Subcutaneous abdominal adipose tissue (tissue), 5 donors: Measurements from ENCODE around the gene KLHL22.

ENCODE experiments used
- H3K27ac ChIP-seq: one replicate; pipeline ENCODE4 v1.7.0; 2013; ENCODE audit warnings: low read depth, mild to moderate bottlenecking, inconsistent platforms, low read length, moderate library complexity
- H3K27me3 ChIP-seq, 5 donors: one replicate each; pipeline ENCODE4 v1.7.0; 2013; ENCODE audit warnings: low read length in 5 of 5, inconsistent platforms in 1 of 5; ENCODE audit not compliant: control insufficient read depth in 5 of 5, insufficient read depth in 4 of 5
- H3K36me3 ChIP-seq, 5 donors: one replicate each; pipeline ENCODE4 v1.7.0; 2013; ENCODE audit warnings: low read length in 5 of 5; ENCODE audit not compliant: control insufficient read depth in 5 of 5, insufficient read depth in 5 of 5
- H3K4me1 ChIP-seq, 5 donors: one replicate each; pipeline ENCODE4 v1.7.0; 2013; ENCODE audit warnings: low read length in 5 of 5, mild to moderate bottlenecking in 3 of 5, moderate library complexity in 1 of 5; ENCODE audit not compliant: control insufficient read depth in 5 of 5, insufficient read depth in 5 of 5
- H3K4me3 ChIP-seq, 5 donors: one replicate each; pipeline ENCODE4 v1.7.0; 2013; ENCODE audit warnings: low read length in 5 of 5, low read depth in 1 of 5
- H3K9ac ChIP-seq, 5 donors: one replicate each; pipeline ENCODE4 v1.7.0; 2013; ENCODE audit warnings: low read length in 5 of 5, mild to moderate bottlenecking in 4 of 5, moderate library complexity in 3 of 5
- H3K9me3 ChIP-seq, 5 donors: one replicate each; pipeline ENCODE4 v1.7.0; 2013; ENCODE audit warnings: low read length in 5 of 5; ENCODE audit not compliant: control insufficient read depth in 5 of 5
- donor health status: healthy.
- donor health status: healthy.
- donor health status: healthy.
- donor health status: healthy.
- donor health status: healthy.

Gene KLHL22

DNA sequence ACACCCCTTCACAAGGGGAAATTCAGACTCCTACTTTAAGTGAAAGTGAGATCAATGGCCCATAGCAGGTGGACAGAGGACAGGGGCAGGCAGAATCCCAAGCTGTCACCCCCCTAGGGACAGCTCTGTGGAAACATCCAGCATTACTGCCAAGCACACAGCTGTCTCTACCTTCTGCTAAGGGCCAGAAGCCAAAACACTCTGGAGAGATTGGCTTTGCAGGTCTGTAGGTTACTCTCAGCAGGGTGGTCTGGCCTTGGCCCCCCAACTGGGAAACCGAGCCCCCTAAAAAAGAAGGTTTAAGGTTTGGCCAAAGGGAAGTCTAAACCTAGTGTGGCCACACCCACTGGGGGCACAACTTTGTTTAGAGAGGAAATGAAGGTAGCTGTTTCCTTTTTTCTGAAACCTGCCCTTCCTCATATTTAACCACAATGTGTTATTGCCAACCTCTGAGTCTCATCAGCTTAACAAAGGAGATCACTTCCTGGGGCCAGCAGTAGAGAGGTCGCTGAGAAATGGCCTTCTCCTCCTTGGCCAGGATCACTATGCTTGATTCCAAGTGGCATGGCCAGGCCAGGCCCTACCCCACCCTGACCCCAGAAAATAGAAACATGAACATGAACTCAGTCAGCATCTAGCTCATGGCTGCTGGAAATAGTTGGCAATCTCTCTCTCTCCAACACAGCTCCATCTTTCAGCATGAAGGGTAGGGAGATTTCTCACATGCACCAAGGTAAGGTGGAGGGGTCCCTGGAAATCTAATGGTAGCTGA is 32.1 kb downstream of the KLHL22 start:
- H3K27ac ChIP-seq = no peak overlapping the region
- no peaks in the 10 kb centered on the region for H3K9me3 ChIP-seq
- H3K27me3 ChIP-seq = no peaks in the 10 kb centered on the region
- peaks cover 0 to 26% (median 18%) of the 10 kb centered on the region in 5 donors for H3K4me1 ChIP-seq
- H3K4me3 ChIP-seq = no peak overlapping the region
- H3K36me3 ChIP-seq = peaks cover 0 to 44% (median 24%) of the 10 kb centered on the region in 5 donors
- no peak overlapping the region for H3K9ac ChIP-seq

GRCh38 chr22:20459862-20460261 is 35.7 kb downstream of the KLHL22 start:
- peaks cover 0 to 49% (median 26%) of the 10 kb centered on the region in 5 donors for H3K36me3 ChIP-seq
- H3K9ac ChIP-seq = no peak overlapping the region
- H3K27ac ChIP-seq = no peak overlapping the region
- H3K9me3 ChIP-seq = no peaks in the 10 kb centered on the region
- no peak overlapping the region for H3K4me3 ChIP-seq
- peaks cover 0 to 29% (median 22%) of the 10 kb centered on the region in 5 donors for H3K4me1 ChIP-seq
- no peaks in the 10 kb centered on the region for H3K27me3 ChIP-seq

- Histone ChIP-seq H3K36me3 (peaks cover 0 to 44% (median 19%) of the 10 kb centered on the region in 5 donors), H3K9ac (no peak overlapping the region), H3K9me3 (no peaks in the 10 kb centered on the region), H3K4me1 (peaks cover 0 to 28% (median 20%) of the 10 kb centered on the region in 5 donors), H3K27me3 (no peaks in the 10 kb centered on the region), H3K27ac (no peak overlapping the region), H3K4me3 (no peak overlapping the region)
Observed at GRCh38 chr22:20459152-20459542, 36.4 kb downstream of the KLHL22 start.

GRCh38 chr22:20458530-20459151 is 37.0 kb downstream of the KLHL22 start:
- H3K36me3 ChIP-seq = peaks cover 0 to 40% (median 17%) of the 10 kb centered on the region in 5 donors
- no peaks in the 10 kb centered on the region for H3K9me3 ChIP-seq
- peaks cover 0 to 24% (median 16%) of the 10 kb centered on the region in 5 donors for H3K4me1 ChIP-seq
- no peaks in the 10 kb centered on the region for H3K27me3 ChIP-seq
- no peak overlapping the region for H3K27ac ChIP-seq
- no peak overlapping the region for H3K9ac ChIP-seq
- no peak overlapping the region for H3K4me3 ChIP-seq

- H3K9me3 ChIP-seq = no peaks in the 10 kb centered on the region
- no peak overlapping the region for H3K27ac ChIP-seq
- H3K36me3 ChIP-seq = peaks cover 0 to 40% (median 17%) of the 10 kb centered on the region in 5 donors
- peaks cover 0 to 16% (median 9%) of the 10 kb centered on the region in 5 donors for H3K4me1 ChIP-seq
- H3K9ac ChIP-seq = no peak overlapping the region
- no peak overlapping the region for H3K4me3 ChIP-seq
- no peaks in the 10 kb centered on the region for H3K27me3 ChIP-seq
Observed at GRCh38 chr22:20457506-20458240, 37.9 kb downstream of the KLHL22 start.

DNA sequence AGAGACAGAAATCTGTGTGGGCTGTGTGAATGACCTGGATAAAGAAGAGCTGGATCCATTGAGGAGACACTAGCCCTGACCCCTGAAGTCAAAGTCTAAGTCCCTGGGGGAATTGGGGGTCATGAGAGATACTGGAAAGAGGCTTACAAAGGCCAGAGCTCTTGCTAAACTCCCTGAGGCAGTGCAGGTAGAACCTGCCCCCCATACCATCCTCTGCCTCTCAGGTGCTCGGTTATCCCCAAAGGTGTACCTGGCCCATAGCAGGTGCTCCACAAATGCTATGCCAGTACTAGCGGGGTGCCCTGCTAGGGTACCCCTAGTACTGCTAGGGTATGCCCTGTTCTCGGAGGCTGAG is 38.9 kb downstream of the KLHL22 start:
- Histone ChIP-seq H3K9me3 (no peaks in the 10 kb centered on the region), H3K36me3 (peaks cover 0 to 43% (median 19%) of the 10 kb centered on the region in 5 donors), H3K9ac (no peak overlapping the region), H3K4me1 (peaks cover 0 to 16% (median 9%) of the 10 kb centered on the region in 5 donors), H3K27me3 (no peaks in the 10 kb centered on the region), H3K4me3 (no peak overlapping the region), H3K27ac (no peak overlapping the region)

GRCh38 chr22:20456064-20456721 is 39.4 kb downstream of the KLHL22 start:
- peaks cover 0 to 48% (median 22%) of the 10 kb centered on the region in 5 donors for H3K36me3 ChIP-seq
- no peak overlapping the region for H3K9ac ChIP-seq
- no peak overlapping the region for H3K27ac ChIP-seq
- H3K27me3 ChIP-seq = no peaks in the 10 kb centered on the region
- H3K9me3 ChIP-seq = no peaks in the 10 kb centered on the region
- peaks cover 0 to 16% (median 9%) of the 10 kb centered on the region in 5 donors for H3K4me1 ChIP-seq
- H3K4me3 ChIP-seq = no peak overlapping the region

DNA sequence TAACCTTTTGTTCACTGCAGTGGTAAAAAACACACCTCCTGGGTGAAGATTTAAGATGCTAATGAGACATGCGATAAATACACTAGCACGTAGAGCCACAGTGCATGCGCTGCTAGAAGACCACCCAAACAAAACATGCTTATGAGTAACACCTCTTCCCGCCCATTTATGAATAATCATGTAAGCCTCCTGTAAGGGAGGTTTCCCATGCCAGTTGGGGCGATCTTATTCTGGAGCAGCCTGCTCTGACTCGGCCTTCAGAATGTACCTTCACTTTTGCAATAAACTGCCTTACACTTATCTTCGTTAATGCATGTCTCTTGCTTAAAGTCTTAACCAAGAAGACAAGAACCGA is 39.9 kb downstream of the KLHL22 start:
- Histone ChIP-seq H3K36me3 (peaks cover 0 to 53% (median 22%) of the 10 kb centered on the region in 5 donors), H3K9me3 (no peaks in the 10 kb centered on the region)

DNA sequence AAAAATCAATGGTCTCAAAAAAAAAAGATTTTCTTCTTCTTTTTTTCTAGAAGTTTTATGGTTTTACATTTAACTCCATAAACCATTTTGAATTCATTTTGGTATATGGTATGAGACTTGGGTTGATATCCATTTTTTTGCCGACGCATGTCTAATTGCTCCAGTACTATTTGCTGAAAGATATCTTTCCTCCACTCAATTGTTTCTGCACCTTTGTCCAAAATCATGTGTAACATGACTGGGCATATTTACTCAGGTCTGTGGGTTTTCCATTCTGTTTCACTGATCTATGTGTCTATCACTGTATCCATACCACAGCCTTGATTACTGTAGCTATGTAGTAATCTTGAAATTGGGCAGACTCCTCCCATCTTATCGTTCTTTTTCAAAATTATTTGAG is 42.4 kb downstream of the KLHL22 start:
- H3K9ac ChIP-seq = no peak overlapping the region
- H3K36me3 ChIP-seq = peaks cover 0 to 40% (median 18%) of the 10 kb centered on the region in 5 donors
- no peak overlapping the region for H3K4me3 ChIP-seq
- peaks cover 0 to 6% (median 2%) of the 10 kb centered on the region in 5 donors for H3K4me1 ChIP-seq
- no peaks in the 10 kb centered on the region for H3K27me3 ChIP-seq
- no peaks in the 10 kb centered on the region for H3K9me3 ChIP-seq
- no peak overlapping the region for H3K27ac ChIP-seq

More for the DNA sequence above, 39.9 kb downstream of the KLHL22 start:
- Histone ChIP-seq H3K27me3 (no peaks in the 10 kb centered on the region), H3K27ac (no peak overlapping the region), H3K9ac (no peak overlapping the region), H3K4me3 (no peak overlapping the region), H3K4me1 (peaks cover 0 to 16% (median 9%) of the 10 kb centered on the region in 5 donors)
